HL-60 (cell line): ENCODE results near the gene ST6GALNAC6.

Experiments
- CTCF ChIP-seq: IDR thresholded peaks from one replicate; pipeline ENCODE4 v1.5.1; 2011; ENCODE audit warnings: low read length, control low read depth, inconsistent platforms; ENCODE audit not compliant: insufficient read depth
- POLR2AphosphoS5 ChIP-seq: IDR thresholded peaks from 2 replicates; pipeline ENCODE4 v1.6.1; 2012; ENCODE audit warnings: low read depth
- REST ChIP-seq: IDR thresholded peaks from 2 replicates; pipeline ENCODE4 v1.6.1; 2012; ENCODE audit warnings: low read depth; ENCODE audit not compliant: insufficient replicate concordance

GRCh38 chr9:127923046-127923445, 23.6 kb upstream of the ST6GALNAC6 start:
- TF ChIP-seq CTCF (no peak), POLR2AphosphoS5 (no peak), REST (no peak)
